Spleen (tissue), 11 donors: Measurements from ENCODE around the gene EML6. TPM values are rescaled to one million over a fixed set of nuclear protein-coding genes. Genes with fewer than 3 reads are reported as not detected.

Experiments
- DNase-seq: peaks from one replicate; pipeline ENCODE4 v3.0.0-alpha.2; 2020
- H3K27ac ChIP-seq, 8 donors: fragments of 200-600 bp; sonication (generic) in 7 of 8; 1 replicate in 4 of 8; 2 replicates in 4 of 8; pipeline versions ENCODE4 v1.5.0 to v1.8.0; 2016 to 2021; ENCODE audit warnings: inconsistent platforms in 4 of 8, mild to moderate bottlenecking in 4 of 8, moderate library complexity in 1 of 8
- H3K27me3 ChIP-seq, 7 donors: fragments of 200-600 bp; sonication (generic) in 6 of 7; replicated peaks in 1 of 7; 1 replicate in 4 of 7; 2 replicates in 3 of 7; pipeline versions ENCODE4 v1.5.0 to v1.8.0; 2016 to 2021; ENCODE audit warnings: inconsistent platforms in 3 of 7, mild to moderate bottlenecking in 1 of 7
- H3K36me3 ChIP-seq, 6 donors: fragments of 200-600 bp; sonication (generic) in 5 of 6; 1 replicate in 4 of 6; 2 replicates in 2 of 6; pipeline versions ENCODE4 v1.5.0 to v1.8.0; 2016 to 2021; ENCODE audit warnings: inconsistent platforms in 2 of 6
- H3K4me1 ChIP-seq, 6 donors: fragments of 200-600 bp; sonication (generic) in 5 of 6; 1 replicate in 3 of 6; 2 replicates in 3 of 6; pipeline versions ENCODE4 v1.5.0 to v1.8.0; 2016 to 2021; ENCODE audit warnings: inconsistent platforms in 3 of 6
- H3K4me3 ChIP-seq, 8 donors: fragments of 200-600 bp; sonication (generic) in 7 of 8; 1 replicate in 4 of 8; 2 replicates in 4 of 8; pipeline versions ENCODE4 v1.5.0 to v1.8.0; 2016 to 2021; ENCODE audit warnings: inconsistent platforms in 4 of 8, mild to moderate bottlenecking in 4 of 8, moderate library complexity in 2 of 8
- H3K9me3 ChIP-seq, 8 donors: fragments of 200-600 bp; sonication (generic) in 7 of 8; 1 replicate in 4 of 8; 2 replicates in 4 of 8; pipeline versions ENCODE4 v1.5.0 to v1.8.0; 2016 to 2021; ENCODE audit warnings: inconsistent platforms in 4 of 8
- CTCF ChIP-seq, 11 experiments: fragments of 200-600 bp in 7 of 11; fragments of 450-650 bp in 4 of 11; sonication (generic) in 4 of 11; IDR thresholded peaks in 8 of 11; conservative IDR thresholded peaks in 3 of 11; 1 replicate in 7 of 11; 2 replicates in 4 of 11; pipeline versions ENCODE4 v1.4.0 to v1.8.0; 2016 to 2021; ENCODE audit warnings: antibody characterized with exemption in 11 of 11, inconsistent platforms in 4 of 11, mild to moderate bottlenecking in 1 of 11
- POLR2A ChIP-seq, 3 donors: fragments of 450-650 bp; IDR thresholded peaks; one replicate each; pipeline ENCODE4 v1.5.1; 2017; ENCODE audit warnings: antibody characterized with exemption in 3 of 3, mild to moderate bottlenecking in 1 of 3
- POLR2AphosphoS5 ChIP-seq, 3 donors: sonication (generic); formaldehyde crosslinking; IDR thresholded peaks; one replicate each; pipeline ENCODE4 v1.5.1; 2017; ENCODE audit warnings: antibody characterized with exemption in 3 of 3
- WGBS, 5 donors: extraction: QIAGEN DNeasy Blood & Tissue Kit in 3 of 5; methylation state at CpG; one replicate each; pipeline versions ENCODE4 v1.1.5 to v1.1.7; 2013 to 2018; 5-methylcytosine and 5-hydroxymethylcytosine counted together
- intact Hi-C: fragments of 100-400 bp; cut with DNase I; formaldehyde crosslinking; loops from one replicate; pipeline ENCODE4 v1.15.0; 2023; ENCODE audit warnings: low total_unique reads
- polyA plus RNA-seq, 3 donors: library from polyadenylated mRNA; stranded (reverse); fragments of 200-250 nt; gene quantifications; one replicate each; pipeline ENCODE4 v1.2.1, GENCODE V29; 2013
- total RNA-seq, 7 donors: library from RNA; depleted of rRNA in 3 of 7; stranded (reverse); fragments of >200 nt in 3 of 7; fragmentation: NEBNext Ultra II Directional in 4 of 7; extraction: Animal tissue kit (Norgen Biotek cat#: 25700) in 4 of 7; gene quantifications; one replicate each; pipeline versions ENCODE4 v1.1.0 to v1.2.1, GENCODE V29; 2016 to 2021
- donor health status: healthy with polysubstance abuse.
- donor health status: DM: no; HTN: no; CAD: no; lungs with moderate emphysema.
- donor health status: DM: no; HTN: no; CAD: no.
- donor health status: Bipolar disorder and iron deficiency.
- donor health status: healthy.
- donor health status: DM: no; HTN: no; CAD: no.
- donor health status: DM: yes; HTN: yes; CAD: no.

EML6 gene
- total and polyA plus RNA-seq, 10 donors: 4.7 to 18.2 (median 7.6) TPM

GRCh38 chr2:54859997-54860701, 136.7 kb downstream of the EML6 start:
- WGBS, 5 donors: 85 to 94% (median 89%) methylated on average over 7 of the region's 7 CpGs
- intact Hi-C loops: no loop called here
- TF ChIP-seq CTCF (IDR thresholded peaks at IDR 0.05 in 8 of 11, conservative IDR thresholded peaks at IDR 0.05 in 3 of 11) (no peak), POLR2AphosphoS5 (IDR thresholded peaks at IDR 0.05) (no peak), POLR2A (IDR thresholded peaks at IDR 0.05) (no peak)
- Histone ChIP-seq H3K4me1 (no peaks in the 10 kb centered on the region), H3K9me3 (peaks cover 0 to 9% (median 0%) of the 10 kb centered on the region in 8 donors), H3K27ac (no peak overlapping the region), H3K4me3 (no peak overlapping the region), H3K36me3 (no peaks in the 10 kb centered on the region), H3K27me3 (no peaks in the 10 kb centered on the region)
- no peak for DNase-seq

GRCh38 chr2:54862229-54862628, 138.8 kb downstream of the EML6 start:
- no peak overlapping the region for H3K4me3 ChIP-seq
- WGBS, 5 donors: 95 to 98% (median 97%) methylated on average over 4 of the region's 4 CpGs
- TF ChIP-seq POLR2A (IDR thresholded peaks at IDR 0.05) (no peak), CTCF (IDR thresholded peaks at IDR 0.05 in 8 of 11, conservative IDR thresholded peaks at IDR 0.05 in 3 of 11) (no peak), POLR2AphosphoS5 (IDR thresholded peaks at IDR 0.05) (no peak)
- no peaks in the 10 kb centered on the region for H3K27me3 ChIP-seq
- H3K4me1 ChIP-seq: peaks cover 0 to 8% (median 1%) of the 10 kb centered on the region in 6 donors
- H3K9me3 ChIP-seq: peaks cover 0 to 9% (median 0%) of the 10 kb centered on the region in 8 donors
- DNase-seq: no peak
- no peak overlapping the region for H3K27ac ChIP-seq
- no peaks in the 10 kb centered on the region for H3K36me3 ChIP-seq
- intact Hi-C loops: no loop called here

GRCh38 chr2:54862742-54863141, 139.3 kb downstream of the EML6 start:
- 88 to 97% (median 94%) methylated on average over 2 of the region's 2 CpGs for WGBS, 5 donors

More at GRCh38 chr2:54862742-54863141, 139.3 kb downstream of the EML6 start:
- TF ChIP-seq POLR2A (IDR thresholded peaks at IDR 0.05) (no peak), CTCF (IDR thresholded peaks at IDR 0.05 in 8 of 11, conservative IDR thresholded peaks at IDR 0.05 in 3 of 11) (no peak), POLR2AphosphoS5 (IDR thresholded peaks at IDR 0.05) (no peak)
- intact Hi-C loops: no loop called here
- H3K4me3 ChIP-seq: no peak overlapping the region
- H3K4me1 ChIP-seq: peaks cover 0 to 13% (median 4%) of the 10 kb centered on the region in 6 donors
- no peak for DNase-seq
- H3K27me3 ChIP-seq: no peaks in the 10 kb centered on the region
- H3K27ac ChIP-seq: no peak overlapping the region
- no peaks in the 10 kb centered on the region for H3K36me3 ChIP-seq
- H3K9me3 ChIP-seq: peaks cover 0 to 9% (median 0%) of the 10 kb centered on the region in 8 donors
